HG02970 (cell line): ENCODE results near the gene USP5.

ENCODE experiments used
- ATAC-seq: cut with Tn5 transposase; IDR thresholded peaks from one replicate; pipeline ENCODE4 v1.9.1; 2021; ENCODE audit warnings: mild to moderate bottlenecking, moderate library complexity, moderate number of reproducible peaks; ENCODE audit not compliant: unreplicated experiment, low FRiP score

USP5 gene

GRCh38 chr12:6825398-6826124 is 26.4 kb upstream of the USP5 start:
- no peak for ATAC-seq

- no peak for ATAC-seq
Measured at GRCh38 chr12:6826125-6826733, 25.7 kb upstream of the USP5 start.

- ATAC-seq = no peak
Measured at GRCh38 chr12:6826734-6827436, 25.1 kb upstream of the USP5 start.

- no peak for ATAC-seq
Measured at GRCh38 chr12:6827437-6827911, 24.5 kb upstream of the USP5 start.

- ATAC-seq = no peak
Measured at GRCh38 chr12:6827982-6828780, 23.8 kb upstream of the USP5 start, which contains the start of gene P3H3. TSS of gene P3H3 (plus strand) at chr12:6828407. CDS start at chr12:6828441, 34 bp downstream.

- ATAC-seq = no peak
Measured at GRCh38 chr12:6828781-6829535, 23.0 kb upstream of the USP5 start.

- ATAC-seq = no peak
Measured at GRCh38 chr12:6829536-6830220, 22.3 kb upstream of the USP5 start.

GRCh38 chr12:6830286-6830890 is 21.6 kb upstream of the USP5 start:
- no peak for ATAC-seq

GRCh38 chr12:6830999-6831398 is 21.0 kb upstream of the USP5 start:
- ATAC-seq = no peak

- no peak for ATAC-seq
Measured at GRCh38 chr12:6831450-6831995, 20.4 kb upstream of the USP5 start.

- no peak for ATAC-seq
Measured at GRCh38 chr12:6832125-6832524, 19.8 kb upstream of the USP5 start.

GRCh38 chr12:6833189-6833890 is 18.6 kb upstream of the USP5 start:
- ATAC-seq = no peak

- no peak for ATAC-seq
Measured at GRCh38 chr12:6834254-6834653, 17.7 kb upstream of the USP5 start.

- no peak for ATAC-seq
Measured at GRCh38 chr12:6834873-6835272, 17.1 kb upstream of the USP5 start.

GRCh38 chr12:6836851-6837250 is 15.1 kb upstream of the USP5 start:
- ATAC-seq = no peak

GRCh38 chr12:6837370-6838060 is 14.4 kb upstream of the USP5 start:
- ATAC-seq = no peak

GRCh38 chr12:6838854-6839253 is 13.1 kb upstream of the USP5 start:
- no peak for ATAC-seq
